ENCODE data around the gene DEAF1. TPM values are rescaled to one million over a fixed set of nuclear protein-coding genes. Genes with fewer than 3 reads are reported as not detected.

Gene DEAF1
- total and polyA plus RNA-seq, 9 of the 15 experiments (the other 6 are each of a cell fraction or from before 2014, with no cell fraction given): 2.0 to 69.1 (median 26.8) TPM

- TF ChIP-seq FOXA3 (CRISPR knock-in tag; conservative IDR thresholded peaks at IDR 0.05 in 1 of 2, IDR thresholded peaks at IDR 0.05 in 1 of 2) (no peak), DDX20 (tag; IDR thresholded peaks at IDR 0.05; ENCODE audit: low read depth) (no peak), HINFP (tag; conservative IDR thresholded peaks at IDR 0.05; ENCODE audit: low read depth) (no peak), ZNF347 (CRISPR knock-in tag; IDR thresholded peaks at IDR 0.05; ENCODE audit: low read depth) (no peak), PML (IDR thresholded peaks at IDR 0.05; ENCODE audit: low read length) (no peak), MXI1 (IDR thresholded peaks at IDR 0.05; ENCODE audit: low read depth, low read length) (no peak), ARID4B (CRISPR knock-in tag; IDR thresholded peaks at IDR 0.05) (no peak), ZNF431 (CRISPR knock-in tag; IDR thresholded peaks at IDR 0.05) (no peak)
- H3K9ac ChIP-seq (ENCODE audit: insufficient read depth in 1 of 2, low read depth in 2 of 2, low read length in 2 of 2): no peak overlapping the region
- H2AFZ ChIP-seq (ENCODE audit: low read depth, low read length): no peak overlapping the region
- no peaks in the 10 kb centered on the region for H3K9me1 ChIP-seq (ENCODE audit: control insufficient read depth, insufficient read depth, low read length)
- peaks cover 2% of the 10 kb centered on the region; the same call in 1 of the 3 replicates for H3K79me2 ChIP-seq (ENCODE audit: control insufficient read depth, insufficient read depth, low read length)
- H3K27me3 ChIP-seq (ENCODE audit: control insufficient read depth in 2 of 2, insufficient read depth in 2 of 2, low read length in 2 of 2): no peaks in the 10 kb centered on the region
- H3K4me3 ChIP-seq: no peak overlapping the region
- POLR2A ChIA-PET: no interaction called here
- ATAC-seq (no peak), FAIRE-seq (no peak), DNase-seq (ENCODE audit: extremely low read depth in 1 of 4, low spot score in 3 of 4) (no peak)
- H3K9me3 ChIP-seq (replicated peaks; ENCODE audit: control insufficient read depth, insufficient read depth, low read depth, low read length): no peaks in the 10 kb centered on the region
- WGBS (ENCODE audit: insufficient coverage, low coverage, missing lambda C conversion rate): 88% methylated on average over 14 of the region's 22 CpGs
- peaks cover 0 to 15% of the 10 kb centered on the region in 2 experiments; a peak in 2 of 5 replicates for H3K4me1 ChIP-seq (replicated peaks in 1 of 2; ENCODE audit: control insufficient read depth in 2 of 2, insufficient read depth in 2 of 2, low read length in 2 of 2)
- H3K27ac ChIP-seq (ENCODE audit: extremely low read depth, low read depth, low read length): no peak overlapping the region
- in situ Hi-C loops (cut with MboI) (no loop called here), intact Hi-C loops (cut with micrococcal nuclease) (no loop called here)
- CTCF ChIA-PET (ENCODE audit: low intra/inter-chr PET ratio): no interaction called here
- H3K36me3 ChIP-seq (ENCODE audit: control insufficient read depth, insufficient read depth, low read length): peaks cover 30% of the 10 kb centered on the region; the same call in 2 of the 3 replicates
- no TSS peak for BruUV-seq (replicated peaks)
- H4K20me1 ChIP-seq (replicated peaks; ENCODE audit: control insufficient read depth, insufficient read depth, low read length): no peaks in the 10 kb centered on the region
- no peak overlapping the region for H3K4me2 ChIP-seq (ENCODE audit: insufficient read depth, low read length)
Measured at GRCh38 chr11:635945-636510, 59.0 kb downstream of the DEAF1 start.
